Loucy (cell line): ENCODE results near the gene MAGEB3.

Experiments
- CTCF ChIP-seq: fragments of 200-600 bp; sonication (generic); conservative IDR thresholded peaks from 2 replicates; pipeline ENCODE4 v1.5.1; 2014; ENCODE audit warnings: mild to moderate bottlenecking, antibody characterized with exemption, low read length
- EZH2phosphoT487 ChIP-seq: fragments of 200-600 bp; IDR thresholded peaks from 2 replicates; pipeline ENCODE4 v1.6.1; 2018; ENCODE audit warnings: antibody characterized with exemption, mild to moderate bottlenecking, moderate library complexity, borderline replicate concordance

DNA sequence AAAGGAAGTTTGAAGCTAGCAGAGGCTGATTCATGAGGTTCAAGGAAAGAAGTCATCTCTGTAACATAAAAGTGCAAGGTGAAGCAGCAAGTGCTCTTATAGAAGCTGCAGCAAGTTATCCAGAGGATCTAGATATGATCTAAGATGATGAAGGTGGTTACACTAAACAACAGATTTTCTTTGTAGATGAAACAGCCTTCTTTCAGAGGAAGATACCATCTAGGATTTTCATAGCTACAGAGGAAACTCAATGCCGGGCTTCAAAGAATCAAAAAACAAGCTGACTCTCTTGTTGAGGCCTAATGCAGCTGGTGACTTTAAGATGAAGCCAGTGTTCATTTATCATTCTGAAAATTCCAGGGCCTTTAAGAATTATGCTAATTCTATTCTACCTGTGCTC lies 50.0 kb downstream of the MAGEB3 start:
- TF ChIP-seq CTCF (no peak), EZH2phosphoT487 (no peak)
